WTC11 (cell line): ENCODE data around the gene SPHKAP.

Experiments used
- KAT7 ChIP-seq: sonication (generic); formaldehyde crosslinking; IDR thresholded peaks from 2 replicates; pipeline ENCODE4 v1.8.1; 2023; ENCODE audit warnings: missing genetic modification reagents, mild to moderate bottlenecking, borderline replicate concordance
- NFYB ChIP-seq: sonication (generic); formaldehyde crosslinking; conservative IDR thresholded peaks from 2 replicates; pipeline ENCODE4 v1.8.0; 2022; ENCODE audit warnings: low read depth, missing genetic modification reagents
- SP1 ChIP-seq: sonication (generic); formaldehyde crosslinking; conservative IDR thresholded peaks from 2 replicates; pipeline ENCODE4 v1.8.1; 2022; ENCODE audit warnings: missing genetic modification reagents
- TF ChIP-seq, protein P1 (sequence below): sonication (generic); formaldehyde crosslinking; IDR thresholded peaks from 2 replicates; pipeline ENCODE4 v1.8.1; 2023; ENCODE audit warnings: mild to moderate bottlenecking, missing genetic modification reagents, moderate library complexity
- TF ChIP-seq, protein P2 (sequence below): fragments of 200-600 bp; IDR thresholded peaks from 2 replicates; pipeline ENCODE4 v1.8.0; 2022; ENCODE audit warnings: antibody characterized with exemption
- TF ChIP-seq, protein P3 (sequence below): fragments of 250-450 bp; sonication (Bioruptor Pico); conservative IDR thresholded peaks from 2 replicates; pipeline ENCODE4 v1.9.0; 2021; ENCODE audit warnings: mild to moderate bottlenecking

DNA sequence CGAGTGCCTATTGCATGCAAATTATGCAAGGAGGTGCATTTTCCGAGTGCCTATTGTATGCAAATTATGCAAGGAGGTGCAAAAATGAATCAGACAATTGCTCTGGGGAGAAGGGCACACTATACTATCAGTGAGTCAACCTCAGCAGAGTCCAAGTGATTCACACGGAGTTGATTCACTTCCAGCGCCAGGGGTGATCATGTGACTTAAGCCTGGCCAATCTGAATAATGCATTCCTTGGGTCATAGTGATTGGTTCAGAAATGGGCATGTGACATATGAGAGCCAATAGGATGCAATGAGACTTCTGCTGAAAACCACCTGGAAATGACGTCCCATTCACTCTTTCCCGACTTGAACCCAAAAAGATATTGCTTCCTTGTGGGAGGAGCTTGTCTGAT is 157.9 kb downstream of the SPHKAP start:
- TF ChIP-seq KAT7 (CRISPR knock-in tag) (no peak), SP1 (CRISPR knock-in tag) (no peak), NFYB (no peak)
- TF ChIP-seq, protein P1, sequence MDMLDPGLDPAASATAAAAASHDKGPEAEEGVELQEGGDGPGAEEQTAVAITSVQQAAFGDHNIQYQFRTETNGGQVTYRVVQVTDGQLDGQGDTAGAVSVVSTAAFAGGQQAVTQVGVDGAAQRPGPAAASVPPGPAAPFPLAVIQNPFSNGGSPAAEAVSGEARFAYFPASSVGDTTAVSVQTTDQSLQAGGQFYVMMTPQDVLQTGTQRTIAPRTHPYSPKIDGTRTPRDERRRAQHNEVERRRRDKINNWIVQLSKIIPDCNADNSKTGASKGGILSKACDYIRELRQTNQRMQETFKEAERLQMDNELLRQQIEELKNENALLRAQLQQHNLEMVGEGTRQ (CRISPR knock-in tag) = peak; percentile 37
- TF ChIP-seq, protein P2, sequence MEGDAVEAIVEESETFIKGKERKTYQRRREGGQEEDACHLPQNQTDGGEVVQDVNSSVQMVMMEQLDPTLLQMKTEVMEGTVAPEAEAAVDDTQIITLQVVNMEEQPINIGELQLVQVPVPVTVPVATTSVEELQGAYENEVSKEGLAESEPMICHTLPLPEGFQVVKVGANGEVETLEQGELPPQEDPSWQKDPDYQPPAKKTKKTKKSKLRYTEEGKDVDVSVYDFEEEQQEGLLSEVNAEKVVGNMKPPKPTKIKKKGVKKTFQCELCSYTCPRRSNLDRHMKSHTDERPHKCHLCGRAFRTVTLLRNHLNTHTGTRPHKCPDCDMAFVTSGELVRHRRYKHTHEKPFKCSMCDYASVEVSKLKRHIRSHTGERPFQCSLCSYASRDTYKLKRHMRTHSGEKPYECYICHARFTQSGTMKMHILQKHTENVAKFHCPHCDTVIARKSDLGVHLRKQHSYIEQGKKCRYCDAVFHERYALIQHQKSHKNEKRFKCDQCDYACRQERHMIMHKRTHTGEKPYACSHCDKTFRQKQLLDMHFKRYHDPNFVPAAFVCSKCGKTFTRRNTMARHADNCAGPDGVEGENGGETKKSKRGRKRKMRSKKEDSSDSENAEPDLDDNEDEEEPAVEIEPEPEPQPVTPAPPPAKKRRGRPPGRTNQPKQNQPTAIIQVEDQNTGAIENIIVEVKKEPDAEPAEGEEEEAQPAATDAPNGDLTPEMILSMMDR = no peak
- TF ChIP-seq, protein P3, sequence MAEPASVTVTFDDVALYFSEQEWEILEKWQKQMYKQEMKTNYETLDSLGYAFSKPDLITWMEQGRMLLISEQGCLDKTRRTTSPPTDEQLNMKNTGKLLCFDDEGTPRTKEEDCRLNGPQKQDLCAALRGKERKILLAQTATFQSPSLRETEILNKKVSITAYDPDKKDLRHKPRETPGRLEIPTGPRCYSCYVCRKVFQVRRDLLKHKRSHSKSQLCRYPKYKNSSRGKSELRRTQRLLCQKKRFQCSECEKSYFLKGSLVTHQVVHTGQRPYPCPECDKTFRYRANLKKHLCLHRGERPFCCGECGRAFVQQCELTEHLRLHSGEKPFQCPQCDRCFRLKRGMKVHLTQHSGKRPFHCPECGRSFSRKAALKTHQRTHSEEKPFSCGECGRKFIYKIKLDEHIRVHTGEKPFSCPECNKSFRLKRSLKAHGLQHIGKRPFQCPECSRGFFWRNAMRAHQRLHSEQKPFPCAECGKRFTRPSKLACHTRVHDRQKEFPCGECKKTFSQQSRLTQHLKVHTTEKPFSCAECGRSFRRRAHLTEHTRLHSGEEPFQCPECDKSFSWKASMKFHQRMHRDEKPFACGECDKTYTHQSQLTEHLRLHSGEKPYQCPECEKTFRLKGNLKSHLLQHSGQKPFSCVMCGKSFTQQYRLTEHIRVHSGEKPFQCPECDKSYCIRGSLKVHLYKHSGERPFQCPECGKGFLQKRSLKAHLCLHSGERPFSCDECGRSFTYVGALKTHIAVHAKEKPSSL (CRISPR knock-in tag) = no peak
